IPS-NIHi7 (cell line): Measurements from ENCODE around the gene PNLDC1.

Experiments
- DNase-seq: peaks from one replicate; pipeline ENCODE4 v3.0.0; 2012; ENCODE audit warnings: mixed read lengths; ENCODE audit errors: extremely low spot score

PNLDC1 gene, protein sequence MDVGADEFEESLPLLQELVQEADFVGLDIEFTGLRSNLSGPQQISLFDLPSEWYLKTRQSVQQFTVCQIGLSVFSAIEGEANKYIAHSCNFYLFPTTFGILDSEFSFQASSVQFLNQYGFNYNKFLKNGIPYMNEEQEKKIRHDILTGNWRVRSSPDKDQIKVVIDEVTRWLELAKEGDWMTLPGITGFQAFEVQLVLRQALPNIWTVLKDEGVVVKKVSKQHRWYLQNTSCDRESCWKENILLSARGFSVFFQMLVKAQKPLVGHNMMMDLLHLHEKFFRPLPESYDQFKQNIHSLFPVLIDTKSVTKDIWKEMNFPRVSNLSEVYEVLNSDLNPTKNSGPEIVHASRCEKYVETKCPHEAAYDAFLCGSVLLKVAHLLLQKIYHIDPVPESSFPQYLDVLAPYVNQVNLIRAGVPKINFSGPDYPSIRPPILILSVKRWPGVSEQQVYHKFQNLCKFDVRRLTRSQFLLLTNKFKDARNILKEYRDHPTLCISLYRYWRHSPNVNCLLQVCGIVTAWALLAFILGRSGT

DNA sequence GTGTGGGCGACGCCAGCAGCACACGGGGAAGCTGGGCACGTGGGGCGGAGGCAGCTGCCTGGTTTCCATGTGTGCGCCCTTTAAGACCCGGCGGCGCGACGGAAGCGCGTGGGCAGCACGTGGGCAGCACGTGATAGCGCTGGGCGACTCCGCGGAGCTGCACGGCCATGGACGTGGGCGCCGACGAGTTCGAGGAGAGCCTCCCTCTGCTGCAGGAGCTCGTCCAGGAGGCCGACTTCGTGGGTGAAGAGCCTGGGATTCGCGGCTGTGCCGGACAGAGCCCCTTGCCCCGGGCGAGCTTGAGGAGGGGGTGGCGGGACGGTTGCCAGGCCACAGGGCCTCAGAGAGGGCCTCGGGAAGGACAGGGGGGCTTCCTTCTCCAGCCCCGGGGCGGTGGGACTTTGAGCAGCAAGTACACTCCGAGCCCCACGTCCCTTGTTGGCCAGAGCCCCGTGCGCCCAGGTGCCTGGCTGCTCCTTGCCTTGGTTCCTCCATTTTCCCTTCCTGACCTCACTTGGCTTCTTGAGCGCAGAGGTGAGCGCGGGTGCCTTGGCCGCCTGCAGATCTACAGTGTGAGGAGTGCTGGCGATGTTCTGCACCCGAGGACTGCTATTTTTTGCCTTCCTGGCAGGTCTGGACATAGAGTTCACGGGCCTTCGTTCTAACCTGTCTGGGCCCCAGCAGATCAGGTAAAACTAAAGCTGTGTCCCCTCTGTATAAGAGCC lies at the start of gene PNLDC1:
Gene PNLDC1 (plus strand): TSS at position 136 of the 725 bp plus-strand sequence. CDS start 32 bp downstream, at position 168.
- DNase-seq, result peak; percentile 5

DNA sequence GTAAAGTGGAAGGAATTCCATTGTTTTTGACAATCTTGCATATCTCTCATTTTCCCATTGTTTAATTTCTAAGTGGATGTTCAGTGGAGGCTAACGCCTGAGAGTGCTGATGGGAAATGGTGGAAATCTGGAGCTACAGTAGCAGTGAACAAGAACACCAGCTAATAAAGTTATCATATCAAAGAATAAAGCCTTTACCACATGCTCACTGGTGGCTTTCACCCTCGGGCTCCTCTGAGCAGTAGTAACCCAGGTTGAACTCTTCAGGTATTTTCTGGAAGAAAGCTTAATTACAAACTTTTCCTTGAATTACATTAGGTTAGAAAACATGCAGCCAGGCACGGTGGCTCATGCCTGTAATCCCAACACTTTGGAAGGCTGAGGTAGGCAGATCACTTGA lies 48.6 kb upstream of the PNLDC1 start:
- DNase-seq, result no peak

DNA sequence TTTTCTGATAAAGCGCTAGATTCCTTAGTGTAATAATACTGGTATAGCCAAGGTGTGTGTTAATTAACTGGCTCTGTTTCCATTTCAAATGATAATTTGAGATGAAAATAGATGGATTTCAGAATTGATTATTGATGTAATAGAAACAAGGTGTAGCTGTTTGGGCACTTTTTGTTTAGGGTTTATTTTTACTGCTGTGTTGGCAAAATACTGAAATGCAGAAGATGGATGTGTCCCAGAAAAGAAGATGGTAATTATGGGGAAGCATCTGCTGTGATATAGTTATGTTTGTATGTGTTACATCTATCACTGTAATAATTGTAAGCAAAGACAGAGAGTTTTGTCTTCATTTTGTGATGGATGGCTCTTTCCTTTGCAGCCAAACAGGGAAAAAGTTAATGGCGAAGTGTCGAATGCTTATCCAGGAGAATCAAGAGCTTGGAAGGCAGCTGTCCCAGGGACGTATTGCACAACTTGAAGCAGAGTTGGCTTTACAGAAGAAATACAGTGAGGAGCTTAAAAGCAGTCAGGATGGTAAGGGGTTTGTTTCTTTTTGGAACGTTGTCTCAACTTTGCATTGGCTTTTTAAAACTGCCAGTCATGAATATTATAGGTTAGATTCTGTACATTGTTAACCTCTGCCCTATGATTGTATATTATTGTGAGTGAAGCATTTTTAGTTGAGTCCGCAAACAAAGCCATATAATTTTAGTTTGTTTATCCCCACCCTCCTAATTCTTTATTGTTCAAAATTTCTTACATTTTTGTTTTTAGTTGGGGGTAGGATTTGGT lies 46.8 kb upstream of the PNLDC1 start:
- DNase-seq, result no peak

DNA sequence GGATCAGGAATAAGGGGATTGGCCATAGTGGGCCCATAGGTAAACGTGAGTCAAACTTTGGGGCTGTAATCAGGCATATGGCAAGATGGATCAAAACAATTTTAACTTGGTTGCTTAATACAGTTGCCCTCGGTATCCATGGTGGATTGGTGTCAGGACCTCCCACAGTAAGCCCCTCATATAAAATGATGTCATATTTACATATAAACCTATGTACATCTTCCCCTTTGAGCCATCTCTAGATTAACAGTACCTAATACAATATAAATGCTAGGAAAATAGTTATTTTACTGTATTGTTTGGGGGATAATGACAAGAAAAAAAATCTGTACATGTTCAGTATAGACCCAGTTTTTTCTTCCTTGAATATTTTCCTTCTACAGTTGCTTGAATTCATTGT lies 45.7 kb upstream of the PNLDC1 start:
- DNase-seq, result no peak

DNA sequence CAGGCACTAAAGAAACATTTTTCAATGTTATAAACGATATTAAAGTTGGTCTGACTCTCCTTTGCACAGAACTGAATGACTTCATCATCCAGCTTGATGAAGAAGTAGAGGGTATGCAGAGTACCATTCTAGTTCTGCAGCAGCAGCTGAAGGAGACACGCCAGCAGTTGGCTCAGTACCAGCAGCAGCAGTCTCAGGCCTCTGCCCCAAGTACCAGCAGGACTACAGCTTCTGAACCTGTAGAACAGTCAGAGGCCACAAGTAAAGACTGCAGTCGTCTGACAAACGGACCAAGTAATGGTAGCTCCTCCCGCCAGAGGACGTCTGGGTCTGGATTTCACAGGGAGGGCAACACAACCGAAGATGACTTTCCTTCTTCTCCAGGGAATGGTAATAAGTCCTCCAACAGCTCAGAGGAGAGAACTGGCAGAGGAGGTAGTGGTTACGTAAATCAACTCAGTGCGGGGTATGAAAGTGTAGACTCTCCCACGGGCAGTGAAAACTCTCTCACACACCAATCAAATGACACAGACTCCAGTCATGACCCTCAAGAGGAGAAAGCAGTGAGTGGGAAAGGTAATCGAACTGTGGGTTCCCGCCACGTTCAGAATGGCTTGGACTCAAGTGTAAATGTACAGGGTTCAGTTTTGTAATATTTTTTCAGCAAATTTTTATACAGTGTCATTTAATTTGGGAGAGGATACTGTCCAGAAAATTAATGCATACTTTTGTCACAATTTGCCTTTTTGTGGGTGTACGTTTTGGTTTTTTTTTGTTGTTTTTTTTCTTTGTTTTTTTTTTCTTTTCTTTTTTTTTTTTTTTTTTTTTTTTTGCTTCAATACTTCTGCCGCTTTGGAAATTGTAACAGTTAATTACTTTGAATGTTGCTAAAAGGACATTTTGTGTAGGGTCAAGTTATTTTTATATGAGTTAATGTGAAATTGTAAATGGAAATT lies 44.8 kb upstream of the PNLDC1 start:
- no peak for DNase-seq

DNA sequence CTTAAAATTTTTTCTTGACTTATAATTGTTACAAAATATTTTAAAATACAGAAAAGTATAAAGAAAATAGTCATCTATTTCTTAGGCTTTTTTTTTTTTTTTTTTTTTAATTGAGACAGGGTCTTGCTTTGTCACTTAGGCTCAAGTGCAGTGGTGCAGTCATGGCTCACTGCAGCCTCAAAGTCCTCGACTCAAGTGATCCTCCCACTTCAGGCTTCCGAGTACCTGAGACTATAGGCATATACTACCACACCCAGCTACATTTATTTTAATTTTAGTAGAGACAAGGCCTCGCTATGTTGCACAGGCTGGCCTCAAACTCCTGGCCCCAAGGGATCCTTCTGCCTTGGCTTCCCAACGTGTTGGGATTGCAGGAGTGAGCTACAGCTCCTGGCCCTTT lies 43.6 kb upstream of the PNLDC1 start:
- DNase-seq, result no peak

DNA sequence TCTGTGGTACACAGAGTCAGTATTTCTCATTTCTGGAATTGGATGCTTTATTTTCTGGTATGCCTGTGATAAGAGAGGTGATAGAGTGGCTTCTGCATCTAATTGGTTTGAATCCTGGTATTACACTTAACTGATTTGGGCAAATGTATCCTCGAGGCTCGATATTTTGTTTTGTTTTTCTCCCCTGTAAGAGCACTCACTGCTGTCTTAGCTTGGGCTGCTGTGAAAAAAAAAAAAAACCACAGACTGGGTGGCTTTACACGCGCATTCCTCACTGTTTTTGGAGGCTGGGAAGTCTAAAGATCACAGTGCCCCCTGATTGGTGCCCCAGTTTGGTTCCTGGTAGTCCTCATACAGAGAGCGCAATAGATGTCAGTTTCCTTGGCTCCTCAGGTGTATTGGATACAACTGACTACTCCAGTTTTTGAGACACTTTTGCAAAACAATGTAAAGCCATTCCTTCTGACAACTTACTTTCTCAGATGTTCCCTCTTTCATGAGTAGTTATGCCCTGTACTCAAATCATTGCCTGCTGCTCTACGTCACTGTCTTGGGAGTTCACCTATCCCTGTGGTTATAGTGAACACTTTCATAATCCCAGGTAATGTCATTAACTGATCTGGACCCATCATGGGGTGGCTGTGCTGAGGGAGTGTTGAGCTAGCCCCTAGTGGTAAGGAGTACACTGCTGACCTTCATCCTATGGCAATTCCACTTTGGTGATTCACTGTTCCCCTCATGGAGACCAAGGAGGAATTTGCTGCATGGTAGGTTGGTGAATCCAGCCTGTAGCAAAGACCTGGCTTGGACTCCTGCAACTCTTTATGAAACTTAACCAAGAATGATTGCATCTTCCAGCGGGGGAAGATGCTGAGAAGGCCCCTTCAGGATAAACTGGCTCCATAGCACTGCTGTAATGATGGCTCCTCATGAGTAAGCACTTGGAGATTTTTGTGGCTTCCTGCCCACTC lies 41.8 kb upstream of the PNLDC1 start:
- peak; percentile 35 for DNase-seq

DNA sequence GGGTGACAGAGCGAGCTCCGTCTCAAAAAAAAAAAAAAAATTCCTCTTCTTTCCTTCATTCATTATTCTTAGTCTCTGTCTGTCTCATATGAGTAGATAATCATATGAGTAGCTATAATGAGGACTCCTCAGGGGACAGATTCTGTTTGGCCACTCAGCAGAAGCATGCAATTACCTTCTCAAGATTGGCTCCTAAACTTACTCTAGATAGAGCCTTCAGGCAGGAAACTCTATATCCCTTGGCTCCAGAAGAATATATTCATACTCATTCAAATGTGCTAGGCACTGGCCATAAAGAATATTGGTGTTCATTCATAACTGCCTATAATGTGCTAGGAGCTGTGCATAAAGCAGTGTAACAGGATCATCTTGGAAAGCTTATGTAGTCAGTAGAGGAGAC lies 40.4 kb upstream of the PNLDC1 start:
- no peak for DNase-seq

DNA sequence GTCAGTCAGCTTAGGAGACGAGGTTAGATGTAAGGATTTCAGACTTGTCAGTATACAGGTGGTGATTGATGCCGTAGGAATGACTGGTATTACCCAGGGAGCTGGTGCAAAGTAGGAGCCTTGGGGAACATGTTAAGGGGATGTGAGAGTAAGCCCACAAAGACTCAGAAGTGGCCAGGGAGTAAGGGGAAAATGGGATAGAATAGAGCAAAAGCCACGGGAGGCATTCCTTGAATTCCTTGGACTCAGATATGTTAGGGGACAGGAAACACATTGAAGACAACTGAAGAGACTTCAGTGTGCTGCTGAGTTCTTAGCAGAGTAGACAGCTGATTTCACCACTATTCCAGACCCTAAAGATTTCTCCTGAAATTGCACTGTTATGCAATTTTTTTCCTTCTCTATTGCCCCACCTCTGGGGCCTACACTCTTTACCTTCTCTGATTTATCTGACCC lies 39.4 kb upstream of the PNLDC1 start:
- DNase-seq, result peak; percentile 48

DNA sequence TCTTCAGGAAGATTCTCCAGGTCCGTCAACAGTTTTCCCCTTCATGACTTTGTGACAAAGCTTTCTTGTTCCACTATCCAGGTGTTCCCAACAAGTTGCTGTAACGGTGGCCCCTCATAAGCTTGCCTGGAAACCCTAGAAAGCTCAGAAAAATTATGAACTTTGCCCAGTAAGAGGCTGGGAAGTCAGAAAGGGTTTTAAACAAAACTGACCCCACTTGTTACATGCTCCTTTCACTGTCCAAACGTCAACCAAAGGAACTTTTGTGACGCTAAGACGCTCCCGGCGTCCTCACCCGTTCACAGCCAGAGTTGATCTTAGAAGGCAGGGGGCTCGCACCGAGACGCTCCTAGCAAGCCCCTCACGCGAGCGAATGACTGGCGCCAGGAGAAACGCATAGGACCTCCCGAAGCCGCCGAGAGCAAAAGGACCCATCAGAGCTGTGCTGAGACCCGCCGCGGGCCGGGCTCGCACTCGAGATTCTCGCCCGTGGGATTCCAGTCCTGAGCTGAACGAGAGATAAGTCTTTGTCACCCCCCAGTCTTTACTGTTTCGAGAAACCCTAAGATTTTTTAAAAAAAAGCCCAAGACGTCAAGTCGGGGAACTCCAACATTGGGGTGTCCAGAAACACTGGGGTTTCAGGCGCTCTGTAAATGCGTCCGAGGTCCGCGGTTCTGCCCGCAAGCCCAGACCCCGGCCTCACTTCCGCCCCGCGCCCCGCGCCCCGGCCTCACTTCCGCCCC lies 38.8 kb upstream of the PNLDC1 start:
- peak; percentile 12 for DNase-seq

DNA sequence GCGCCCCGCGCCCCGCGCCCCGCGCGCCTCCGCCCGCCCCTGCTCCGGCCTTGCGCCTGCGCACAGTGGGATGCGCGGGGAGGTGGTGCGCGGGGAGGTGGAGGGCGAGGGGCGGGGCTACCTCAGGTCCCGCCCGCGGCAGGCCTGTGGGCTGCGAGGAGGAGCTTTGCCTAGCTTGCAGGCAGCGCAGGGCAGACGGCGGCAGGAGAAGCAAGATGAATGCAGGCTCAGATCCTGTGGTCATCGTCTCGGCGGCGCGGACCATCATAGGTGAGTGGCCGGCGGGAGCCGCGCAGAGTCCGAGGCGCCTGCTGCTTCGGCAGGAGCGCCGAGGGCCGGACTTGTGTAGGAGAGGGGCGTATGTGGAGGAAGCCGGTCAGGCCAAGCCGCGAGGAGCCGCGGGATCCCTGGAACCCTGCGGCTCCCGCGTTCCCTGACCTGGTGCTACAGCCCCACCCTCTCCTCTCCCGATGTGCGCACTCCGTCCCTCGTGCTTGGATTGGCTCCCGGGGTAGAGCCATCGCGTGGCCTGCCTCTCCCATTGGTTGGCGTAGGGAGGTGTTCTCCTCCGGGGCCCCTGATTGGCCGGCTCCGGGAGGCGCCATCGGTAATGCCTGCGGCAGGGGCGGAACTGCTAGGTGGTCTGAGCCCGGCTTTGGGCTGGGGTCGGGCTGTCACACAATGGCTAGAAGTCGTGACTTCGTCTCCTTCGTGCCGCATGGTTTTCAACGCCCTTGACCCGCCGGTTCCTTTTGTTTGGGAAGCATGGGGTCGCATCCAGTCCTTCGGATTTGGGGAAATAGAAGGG lies 38.0 kb upstream of the PNLDC1 start, which contains the start of gene ACAT2:
Gene ACAT2 (plus strand): TSS at position 173 of the 808 bp plus-strand sequence. CDS start 43 bp downstream, at position 216.
- DNase-seq, result peak; percentile 98

DNA sequence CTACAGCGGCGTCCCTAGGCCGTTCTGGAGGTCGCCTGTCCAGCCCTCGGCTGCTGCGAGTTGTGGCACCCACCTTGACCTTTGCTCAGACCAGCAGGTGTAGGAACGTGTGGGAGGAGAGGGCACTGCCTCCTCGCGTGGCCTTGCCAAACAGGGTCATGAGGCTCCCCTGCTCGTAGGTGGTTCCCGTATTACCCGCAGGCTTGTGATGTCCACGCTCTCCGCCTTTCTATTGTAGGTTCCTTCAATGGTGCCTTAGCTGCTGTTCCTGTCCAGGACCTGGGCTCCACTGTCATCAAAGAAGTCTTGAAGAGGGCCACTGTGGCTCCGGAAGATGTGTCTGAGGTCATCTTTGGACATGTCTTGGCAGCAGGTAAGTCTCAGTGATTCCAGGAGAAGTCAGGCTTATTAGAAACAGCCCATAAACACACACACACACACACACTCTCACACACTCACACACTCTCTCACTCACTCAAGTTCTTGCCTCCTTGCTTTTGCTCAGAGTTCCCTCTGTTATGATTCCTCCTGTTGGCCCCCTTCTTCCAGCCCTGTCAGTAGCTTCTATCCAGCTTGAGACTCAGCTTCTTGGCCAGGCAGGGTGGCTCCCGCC lies 37.3 kb upstream of the PNLDC1 start:
- DNase-seq, result peak; percentile 13

DNA sequence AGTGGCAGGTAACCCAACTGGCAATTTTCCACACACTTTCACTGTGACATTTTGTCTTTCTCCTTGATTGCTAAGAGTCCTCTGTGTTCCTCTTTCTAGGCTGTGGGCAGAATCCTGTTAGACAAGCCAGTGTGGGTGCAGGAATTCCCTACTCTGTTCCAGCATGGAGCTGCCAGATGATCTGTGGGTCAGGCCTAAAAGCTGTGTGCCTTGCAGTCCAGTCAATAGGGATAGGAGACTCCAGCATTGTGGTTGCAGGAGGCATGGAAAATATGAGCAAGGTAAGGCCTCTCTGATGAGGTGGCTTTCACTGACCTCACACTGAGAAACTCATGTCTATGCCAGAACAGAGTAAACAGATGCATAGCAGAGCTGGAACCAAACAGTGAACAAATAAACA lies 33.2 kb upstream of the PNLDC1 start:
- DNase-seq, result no peak

DNA sequence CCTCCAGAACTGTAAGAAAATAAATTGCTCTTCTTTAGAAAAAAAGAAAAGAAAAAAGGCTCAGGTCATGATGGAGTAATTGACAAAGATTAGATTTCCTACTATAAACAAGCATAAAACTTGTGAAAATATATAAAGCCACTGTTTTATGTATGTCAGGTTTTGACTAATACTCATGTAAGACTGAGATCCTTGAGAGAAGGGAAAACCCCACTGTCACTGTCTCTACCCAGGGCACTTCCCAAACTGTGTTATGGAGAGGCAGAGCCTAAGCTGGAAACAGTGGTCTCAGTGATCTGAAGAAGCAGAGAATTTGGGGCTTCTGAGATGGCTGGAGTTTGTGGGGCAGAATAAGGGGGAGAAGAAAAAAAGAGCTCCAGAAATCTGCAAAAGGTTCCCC lies 30.6 kb upstream of the PNLDC1 start:
- DNase-seq, result no peak

DNA sequence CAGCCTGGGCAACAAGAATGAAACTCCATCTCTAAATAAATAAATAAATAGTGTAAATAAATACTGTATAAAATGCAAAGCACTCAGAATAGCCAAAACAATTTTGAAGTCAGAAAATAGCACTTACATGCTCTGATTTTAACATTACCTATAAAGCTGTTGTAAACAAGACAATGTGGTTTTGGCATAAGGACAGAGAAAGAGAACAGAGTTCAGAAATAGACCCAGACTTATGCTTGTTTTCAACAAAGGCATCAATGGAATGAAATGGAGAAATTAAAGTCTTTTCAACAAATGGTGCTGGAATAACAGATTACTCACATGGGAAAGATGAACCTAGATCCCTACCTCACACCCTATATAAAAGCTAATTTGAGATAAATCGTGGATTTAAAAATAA lies 27.9 kb upstream of the PNLDC1 start:
- DNase-seq, result no peak

DNA sequence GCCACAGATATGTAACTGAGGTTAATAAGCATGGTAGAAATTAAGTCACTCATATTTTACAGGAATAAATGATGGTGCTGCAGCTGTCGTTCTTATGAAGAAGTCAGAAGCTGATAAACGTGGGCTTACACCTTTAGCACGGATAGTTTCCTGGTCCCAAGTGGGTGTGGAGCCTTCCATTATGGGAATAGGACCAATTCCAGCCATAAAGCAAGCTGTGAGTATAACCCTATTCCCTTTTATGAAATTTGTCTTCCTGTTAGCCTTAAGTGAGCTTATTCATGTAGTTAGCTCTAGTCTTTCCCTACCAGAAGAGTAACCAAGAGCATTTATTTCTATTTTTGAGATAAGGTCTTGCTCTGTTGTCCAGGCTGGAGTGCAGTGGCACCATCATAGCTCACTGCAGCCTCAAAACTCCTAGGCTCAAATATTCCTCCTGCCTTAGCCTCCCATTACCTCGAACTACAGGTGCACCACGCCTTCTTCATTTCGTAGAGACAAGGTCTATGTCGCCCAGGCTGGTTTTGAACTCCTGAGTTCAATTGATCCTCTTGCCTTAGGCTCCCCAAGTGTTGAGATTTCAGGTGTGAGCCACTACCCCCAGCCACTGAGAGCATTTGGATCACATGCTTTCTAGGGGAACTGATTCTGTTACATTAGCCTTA lies 22.7 kb upstream of the PNLDC1 start:
- no peak for DNase-seq

DNA sequence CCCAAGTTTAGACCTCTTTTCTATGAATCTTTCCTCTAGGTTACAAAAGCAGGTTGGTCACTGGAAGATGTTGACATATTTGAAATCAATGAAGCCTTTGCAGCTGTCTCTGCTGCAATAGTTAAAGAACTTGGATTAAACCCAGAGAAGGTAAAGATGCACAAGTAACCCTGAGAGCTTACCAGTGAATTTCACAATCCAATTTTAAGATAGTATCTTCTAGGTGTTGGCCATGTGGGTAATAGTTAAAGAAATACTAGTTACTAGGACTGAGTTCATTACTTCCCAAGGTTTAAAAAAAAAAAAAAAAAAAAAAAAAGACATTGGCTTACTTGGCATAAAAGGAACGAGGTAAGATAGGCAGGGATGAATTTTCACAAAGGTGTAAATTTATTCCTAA lies 21.9 kb upstream of the PNLDC1 start:
- DNase-seq, result no peak
